Heart left ventricle (tissue), 13 donors: ENCODE data around the gene NRARP.

Experiments used
- CTCF ChIP-seq, 12 donors: fragments of 200-600 bp; sonication (generic) in 4 of 12; IDR thresholded peaks; one replicate each; pipeline versions ENCODE4 v1.5.0 to v1.8.0; 2018 to 2022; ENCODE audit warnings: antibody characterized with exemption in 12 of 12, mild to moderate bottlenecking in 5 of 12
- POLR2A ChIP-seq, 2 donors: fragments of 450-650 bp; IDR thresholded peaks; one replicate each; pipeline ENCODE4 v1.6.1; 2017; ENCODE audit warnings: antibody characterized with exemption in 2 of 2, mild to moderate bottlenecking in 2 of 2, moderate library complexity in 2 of 2
- donor health status: ischemic (EF 13 %, LVEDD 7.1; RV severe dilation, severe dysfunction).
- donor health status: DM: no; HTN: yes; CAD: no.
- donor health status: DM: no; HTN: no; CAD: no.
- donor health status: ischemic (EF 25% LVEDD 6.9; RV normal size, moderate dysfunction).
- donor health status: ischemic (EF 25% LVEDD 5.7; RV mildly dilated, moderate dysfunction).
- donor health status: ischemic (EF 35%, LVEDD 5.7; RV mildly dilated, moderate dysfunction).
- donor health status: nonischemic (EF 11% LVEDD 7.7; RV severe dilation, severe dysfunction).
- donor health status: DM: yes; HTN: yes; CAD: no.
- donor health status: PGD.
- donor health status: ischemic (EF 29% LVEDD 5.4; RV normal size, mild dysfunction).
- donor health status: nonischemic (EF 23%, LVEDD 6.1; RV moderate dilation, normal function).

DNA sequence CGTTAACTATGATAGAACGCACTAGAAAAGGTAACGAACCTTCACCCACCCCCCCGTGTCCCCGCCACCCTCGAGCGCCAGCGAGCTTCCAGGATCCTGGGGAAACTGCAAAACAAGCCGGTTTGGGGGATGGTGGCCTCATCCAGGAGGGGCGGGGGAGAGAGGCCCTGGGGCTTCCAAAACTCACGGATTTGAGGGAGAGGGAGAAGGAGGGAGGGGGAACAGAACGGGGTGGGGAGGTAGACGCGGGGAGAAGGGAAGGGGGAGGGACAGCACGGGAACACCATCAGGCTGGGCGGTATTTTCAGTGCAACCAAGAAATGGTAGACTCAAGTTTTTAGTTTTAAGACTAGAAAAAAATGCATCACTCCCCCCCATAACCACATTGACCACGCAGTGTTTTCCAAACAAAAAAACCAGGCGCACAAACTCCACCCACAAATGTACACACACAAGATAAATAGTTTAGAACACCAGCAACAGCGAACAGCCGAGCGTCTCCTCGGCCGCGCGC is 1.4 kb downstream of the NRARP start:
- no peak for TF ChIP-seq POLR2A (IDR thresholded peaks at IDR 0.05)
- no peak for TF ChIP-seq CTCF (IDR thresholded peaks at IDR 0.05)
